OCI-LY1 (cell line): ENCODE data around the gene SUFU.

Experiments used
- EZH2 ChIP-seq: fragments of 200-600 bp; sonication (generic), shearing (Covaris generic); IDR thresholded peaks from 2 replicates; pipeline ENCODE4 v1.8.0; 2017; ENCODE audit warnings: borderline replicate concordance, mixed run types, mild to moderate bottlenecking, antibody characterized with exemption, low read length, moderate library complexity, mixed read lengths
- TF ChIP-seq, protein P1 (sequence below): fragments of 200-600 bp; sonication (generic), shearing (Covaris generic); IDR thresholded peaks from 2 replicates; pipeline ENCODE4 v1.5.1; 2017; ENCODE audit warnings: mild to moderate bottlenecking, antibody characterized with exemption, low read length, moderate library complexity, mixed read lengths

DNA sequence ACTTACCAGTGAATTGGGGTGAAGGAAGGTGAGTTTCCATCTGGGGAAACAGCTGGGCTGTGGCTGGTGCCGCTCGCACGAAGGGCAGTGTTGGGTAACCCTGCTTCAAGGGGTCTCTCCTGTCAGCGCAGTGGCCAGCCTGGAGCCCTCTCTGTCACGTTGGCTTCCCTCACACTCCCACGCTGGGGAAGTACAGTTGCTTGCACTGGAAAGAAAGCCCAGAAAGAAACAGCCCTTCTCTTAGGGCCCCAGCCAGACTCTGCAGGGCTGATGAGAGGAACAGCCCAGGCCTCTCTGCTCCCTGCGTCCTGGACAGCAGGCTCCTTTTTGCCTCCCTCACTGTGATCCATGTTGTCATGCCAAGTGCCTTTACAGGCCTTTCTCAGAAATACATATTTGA lies 100.2 kb downstream of the SUFU start:
- TF ChIP-seq, protein P1, sequence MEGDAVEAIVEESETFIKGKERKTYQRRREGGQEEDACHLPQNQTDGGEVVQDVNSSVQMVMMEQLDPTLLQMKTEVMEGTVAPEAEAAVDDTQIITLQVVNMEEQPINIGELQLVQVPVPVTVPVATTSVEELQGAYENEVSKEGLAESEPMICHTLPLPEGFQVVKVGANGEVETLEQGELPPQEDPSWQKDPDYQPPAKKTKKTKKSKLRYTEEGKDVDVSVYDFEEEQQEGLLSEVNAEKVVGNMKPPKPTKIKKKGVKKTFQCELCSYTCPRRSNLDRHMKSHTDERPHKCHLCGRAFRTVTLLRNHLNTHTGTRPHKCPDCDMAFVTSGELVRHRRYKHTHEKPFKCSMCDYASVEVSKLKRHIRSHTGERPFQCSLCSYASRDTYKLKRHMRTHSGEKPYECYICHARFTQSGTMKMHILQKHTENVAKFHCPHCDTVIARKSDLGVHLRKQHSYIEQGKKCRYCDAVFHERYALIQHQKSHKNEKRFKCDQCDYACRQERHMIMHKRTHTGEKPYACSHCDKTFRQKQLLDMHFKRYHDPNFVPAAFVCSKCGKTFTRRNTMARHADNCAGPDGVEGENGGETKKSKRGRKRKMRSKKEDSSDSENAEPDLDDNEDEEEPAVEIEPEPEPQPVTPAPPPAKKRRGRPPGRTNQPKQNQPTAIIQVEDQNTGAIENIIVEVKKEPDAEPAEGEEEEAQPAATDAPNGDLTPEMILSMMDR = no peak
- TF ChIP-seq EZH2 = no peak
